Testis (tissue), 3 donors: ENCODE results near the gene ENPP6. TPM values are rescaled to one million over a fixed set of nuclear protein-coding genes. Genes with fewer than 3 reads are reported as not detected.

Experiments
- DNase-seq: peaks from one replicate; pipeline ENCODE4 v3.0.0-alpha.2; 2019
- H3K27ac ChIP-seq, 2 donors: fragments of 200-600 bp; sonication (generic); one replicate each; pipeline ENCODE4 v1.5.1; 2019
- H3K27me3 ChIP-seq: fragments of 200-600 bp; sonication (generic); one replicate; pipeline ENCODE4 v1.5.1; 2019
- H3K36me3 ChIP-seq: fragments of 200-600 bp; sonication (generic); one replicate; pipeline ENCODE4 v1.5.1; 2017; ENCODE audit warnings: low read depth; ENCODE audit errors: missing control alignments
- H3K4me1 ChIP-seq: fragments of 200-600 bp; sonication (generic); one replicate; pipeline ENCODE4 v1.5.1; 2019
- H3K4me3 ChIP-seq, 2 donors: fragments of 200-600 bp; sonication (generic); one replicate each; pipeline ENCODE4 v1.5.1; 2017 to 2019
- H3K9me3 ChIP-seq: fragments of 200-600 bp; sonication (generic); one replicate; pipeline ENCODE4 v1.5.1; 2017
- CTCF ChIP-seq, 3 experiments: fragments of 450-650 bp in 2 of 3; fragments of 200-600 bp in 1 of 3; sonication (generic) in 1 of 3; IDR thresholded peaks; one replicate each; pipeline ENCODE4 v1.5.1; 2016 to 2019; ENCODE audit warnings: antibody characterized with exemption in 3 of 3, mild to moderate bottlenecking in 2 of 3, moderate library complexity in 1 of 3
- POLR2A ChIP-seq: fragments of 450-650 bp; IDR thresholded peaks from one replicate; pipeline ENCODE4 v1.6.1; 2017; ENCODE audit warnings: antibody characterized with exemption, mild to moderate bottlenecking, moderate library complexity
- WGBS, 2 donors: methylation state at CpG; one replicate each; pipeline ENCODE4 v1.1.5; 2018; 5-methylcytosine and 5-hydroxymethylcytosine counted together
- intact Hi-C: fragments of 100-400 bp; cut with DNase I; formaldehyde crosslinking; loops from one replicate; pipeline ENCODE4 v1.15.1; 2023; ENCODE audit warnings: low total_unique reads
- polyA plus RNA-seq: library from polyadenylated mRNA; stranded (reverse); fragments of 350-450 nt; fragmentation: Illumina TruSeq; extraction: RNeasy Lipid Tissue Mini Kit (QIAGEN cat#74804); gene quantifications from one replicate; pipeline ENCODE4 v1.2.3, GENCODE V29; 2014; ENCODE audit warnings: low read depth, low replicate concordance; ENCODE audit not compliant: insufficient read depth
- total RNA-seq, 2 donors: library from RNA; depleted of rRNA; stranded (reverse); fragments of >200 nt; gene quantifications; one replicate each; pipeline ENCODE4 v1.2.3, GENCODE V29; 2016

ENPP6 gene
- total and polyA plus RNA-seq, 3 donors from 2014 or later = 2.0 to 4.9 (median 3.5) TPM

DNA sequence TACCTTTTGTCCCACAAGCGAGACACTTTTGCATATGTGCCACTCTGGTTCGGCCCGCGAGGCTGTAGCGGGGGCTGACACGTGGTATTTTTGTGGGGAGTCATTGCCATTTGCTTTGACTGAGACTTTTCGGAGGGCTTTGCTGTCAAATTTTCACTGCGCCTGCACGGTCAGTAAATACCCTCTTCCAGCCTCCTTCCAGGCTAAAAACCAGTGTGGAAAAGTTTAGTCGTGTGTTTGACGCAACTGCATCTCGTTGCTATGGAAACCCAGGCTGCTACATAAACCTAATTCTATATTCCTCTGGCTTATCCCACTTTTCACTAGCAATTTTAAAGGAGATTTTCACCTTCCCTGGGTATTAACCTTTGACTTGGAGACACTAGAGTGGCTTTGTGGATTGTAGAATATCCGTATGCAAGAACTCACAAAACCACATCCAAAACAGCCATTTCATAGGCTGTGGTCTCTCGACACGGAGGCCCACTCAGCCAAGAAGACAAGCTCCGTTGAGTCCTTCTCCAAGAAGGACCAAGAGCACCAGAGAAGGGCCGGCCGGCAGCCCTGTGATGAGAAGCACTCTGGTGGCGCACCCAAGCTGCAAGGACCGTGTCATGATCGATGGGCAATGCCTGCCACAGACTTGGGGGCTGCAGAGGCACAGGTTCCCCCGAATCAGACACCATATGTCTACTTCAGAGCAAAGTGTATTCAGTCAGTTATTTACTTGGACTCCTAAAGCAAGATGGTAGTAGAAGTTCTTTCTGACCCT is 38.4 kb upstream of the ENPP6 start:
- intact Hi-C loops = no loop called here
- WGBS, 2 donors = 69 to 74% methylated on average over 22 of the region's 22 CpGs
- H3K27ac ChIP-seq = no peak overlapping the region
- no peak for DNase-seq
- H3K36me3 ChIP-seq = no peaks in the 10 kb centered on the region
- TF ChIP-seq CTCF (IDR thresholded peaks at IDR 0.05) (no peak), POLR2A (no peak)
- H3K9me3 ChIP-seq = no peaks in the 10 kb centered on the region
- H3K4me1 ChIP-seq = peaks cover 18% of the 10 kb centered on the region
- H3K27me3 ChIP-seq = no peaks in the 10 kb centered on the region
- H3K4me3 ChIP-seq = no peak overlapping the region

DNA sequence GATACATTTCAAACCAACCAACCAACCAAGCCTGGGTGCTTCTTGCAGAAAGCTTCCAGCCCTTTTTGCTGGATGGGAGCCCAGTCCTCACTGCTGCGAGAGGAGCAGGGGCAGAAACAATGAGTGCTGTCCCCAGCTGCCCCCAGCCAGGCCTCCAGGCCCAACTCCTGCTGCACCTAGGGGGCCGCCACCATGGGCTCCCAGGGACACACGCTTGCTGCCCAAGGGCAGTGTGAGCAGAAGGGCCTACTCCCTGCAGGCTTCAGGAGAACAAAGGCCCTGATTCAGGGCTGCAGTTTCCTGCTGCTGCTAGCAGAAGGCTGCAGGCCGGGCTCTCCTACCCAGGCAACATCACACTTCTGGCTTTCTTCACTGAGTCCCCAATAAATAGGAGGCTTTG is 37.7 kb upstream of the ENPP6 start:
- DNase-seq = peak; percentile 63
- Histone ChIP-seq H3K4me3 (no peak overlapping the region), H3K36me3 (no peaks in the 10 kb centered on the region), H3K27ac (no peak overlapping the region), H3K4me1 (peaks cover 13% of the 10 kb centered on the region), H3K9me3 (no peaks in the 10 kb centered on the region), H3K27me3 (no peaks in the 10 kb centered on the region)
- WGBS, 2 donors = 27 to 50% methylated on average over 2 to 4 of the region's 4 CpGs
- TF ChIP-seq POLR2A = no peak
- no peak for TF ChIP-seq CTCF (IDR thresholded peaks at IDR 0.05)
- intact Hi-C loops = no loop called here

DNA sequence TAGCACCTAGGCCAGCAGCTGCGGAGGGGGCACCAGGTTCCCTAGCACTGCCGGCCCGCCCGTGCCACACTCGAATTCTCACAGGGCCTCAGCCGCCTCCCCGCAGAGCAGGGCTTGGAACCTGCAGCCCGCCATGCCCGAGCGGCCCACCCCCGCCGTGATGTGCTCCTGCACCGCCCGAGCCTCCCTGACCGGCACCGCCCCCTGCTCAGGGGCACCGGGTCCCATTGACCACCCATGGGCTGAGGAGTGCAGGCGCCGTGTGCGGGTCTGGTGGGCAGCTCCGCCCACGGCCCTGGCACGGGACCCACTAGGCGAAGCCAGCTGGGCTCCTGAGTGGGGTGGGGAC is 35.4 kb upstream of the ENPP6 start:
- Histone ChIP-seq H3K4me1 (peaks cover 13% of the 10 kb centered on the region), H3K4me3 (peak overlapping the region in 1 of 2 donors; percentile 43), H3K36me3 (no peaks in the 10 kb centered on the region), H3K9me3 (no peaks in the 10 kb centered on the region), H3K27me3 (no peaks in the 10 kb centered on the region), H3K27ac (no peak overlapping the region)
- 74 to 83% methylated on average over 7 to 22 of the region's 24 CpGs for WGBS, 2 donors
- intact Hi-C loops = no loop called here
- TF ChIP-seq CTCF (IDR thresholded peaks at IDR 0.05) = no peak
- no peak for DNase-seq

- DNase-seq = no peak
- H3K36me3 ChIP-seq = no peaks in the 10 kb centered on the region
- WGBS, 2 donors = 39 to 74% methylated on average over 7 to 21 of the region's 21 CpGs
- no peak overlapping the region for H3K27ac ChIP-seq
- no peaks in the 10 kb centered on the region for H3K27me3 ChIP-seq
- H3K4me3 ChIP-seq = peak overlapping the region in 1 of 2 donors; percentile 43
- H3K4me1 ChIP-seq = peaks cover 13% of the 10 kb centered on the region
- no peaks in the 10 kb centered on the region for H3K9me3 ChIP-seq
- TF ChIP-seq POLR2A = no peak
- no peak for TF ChIP-seq CTCF (IDR thresholded peaks at IDR 0.05)
- intact Hi-C loops = no loop called here
Observed at GRCh38 chr4:184252136-184253071, 34.7 kb upstream of the ENPP6 start.
